ENCODE measurements around the gene MEF2B. TPM values are rescaled to one million over a fixed set of nuclear protein-coding genes. Genes with fewer than 3 reads are reported as not detected.

The MEF2B gene
- total RNA-seq, 4 donors from 2014 or later: 5.0 to 7.4 TPM; not detected in 2

GRCh38 chr19:19145281-19145680 is 24.8 kb downstream of the MEF2B start:
- Histone ChIP-seq H3K9me3 (no peaks in the 10 kb centered on the region), H3K27ac (no peak overlapping the region), H3K36me3 (peaks cover 0 to 13% (median 0%) of the 10 kb centered on the region in 3 donors), H3K27me3 (no peaks in the 10 kb centered on the region), H3K4me3 (no peak overlapping the region), H3K4me1 (peaks cover 0 to 8% (median 0%) of the 10 kb centered on the region in 4 donors)
- no peak for TF ChIP-seq POLR2A (IDR thresholded peaks at IDR 0.05)
- TF ChIP-seq, protein P1, sequence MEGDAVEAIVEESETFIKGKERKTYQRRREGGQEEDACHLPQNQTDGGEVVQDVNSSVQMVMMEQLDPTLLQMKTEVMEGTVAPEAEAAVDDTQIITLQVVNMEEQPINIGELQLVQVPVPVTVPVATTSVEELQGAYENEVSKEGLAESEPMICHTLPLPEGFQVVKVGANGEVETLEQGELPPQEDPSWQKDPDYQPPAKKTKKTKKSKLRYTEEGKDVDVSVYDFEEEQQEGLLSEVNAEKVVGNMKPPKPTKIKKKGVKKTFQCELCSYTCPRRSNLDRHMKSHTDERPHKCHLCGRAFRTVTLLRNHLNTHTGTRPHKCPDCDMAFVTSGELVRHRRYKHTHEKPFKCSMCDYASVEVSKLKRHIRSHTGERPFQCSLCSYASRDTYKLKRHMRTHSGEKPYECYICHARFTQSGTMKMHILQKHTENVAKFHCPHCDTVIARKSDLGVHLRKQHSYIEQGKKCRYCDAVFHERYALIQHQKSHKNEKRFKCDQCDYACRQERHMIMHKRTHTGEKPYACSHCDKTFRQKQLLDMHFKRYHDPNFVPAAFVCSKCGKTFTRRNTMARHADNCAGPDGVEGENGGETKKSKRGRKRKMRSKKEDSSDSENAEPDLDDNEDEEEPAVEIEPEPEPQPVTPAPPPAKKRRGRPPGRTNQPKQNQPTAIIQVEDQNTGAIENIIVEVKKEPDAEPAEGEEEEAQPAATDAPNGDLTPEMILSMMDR (IDR thresholded peaks at IDR 0.05): no peak
- no peak for DNase-seq

DNA sequence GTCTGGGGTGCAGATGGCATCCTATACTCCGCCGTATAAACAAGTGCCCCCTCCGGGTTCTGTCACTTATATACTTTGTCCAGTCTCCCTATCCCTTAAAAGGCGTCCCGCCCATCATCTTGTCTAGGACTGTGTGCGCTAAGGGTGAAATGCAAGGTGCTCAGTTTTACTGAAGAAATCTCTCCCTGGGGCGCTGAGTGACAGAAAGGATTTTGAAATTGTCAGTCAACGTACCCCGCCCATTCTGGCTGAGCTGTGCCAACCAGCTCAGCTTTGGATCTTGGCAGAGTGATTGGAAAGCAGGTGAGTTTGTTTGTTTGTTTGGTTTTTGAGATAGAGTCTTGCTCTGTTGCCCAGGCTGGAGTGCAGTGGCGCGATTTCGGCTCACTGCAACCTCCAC is 27.7 kb downstream of the MEF2B start:
- TF ChIP-seq, protein P1 (IDR thresholded peaks at IDR 0.05): no peak
- no peak for TF ChIP-seq POLR2A (IDR thresholded peaks at IDR 0.05)
- Histone ChIP-seq H3K36me3 (no peaks in the 10 kb centered on the region), H3K27me3 (no peaks in the 10 kb centered on the region), H3K4me3 (no peak overlapping the region), H3K4me1 (peaks cover 0 to 13% (median 3%) of the 10 kb centered on the region in 4 donors), H3K27ac (no peak overlapping the region), H3K9me3 (no peaks in the 10 kb centered on the region)
- DNase-seq: no peak

GRCh38 chr19:19140476-19140875 is 29.6 kb downstream of the MEF2B start:
- no peaks in the 10 kb centered on the region for H3K36me3 ChIP-seq
- DNase-seq: no peak
- H3K27ac ChIP-seq: no peak overlapping the region
- no peaks in the 10 kb centered on the region for H3K9me3 ChIP-seq
- H3K27me3 ChIP-seq: no peaks in the 10 kb centered on the region
- H3K4me3 ChIP-seq: no peak overlapping the region
- TF ChIP-seq, protein P1 (IDR thresholded peaks at IDR 0.05): no peak
- no peak for TF ChIP-seq POLR2A (IDR thresholded peaks at IDR 0.05)
- H3K4me1 ChIP-seq: peaks cover 0 to 11% (median 2%) of the 10 kb centered on the region in 4 donors

DNA sequence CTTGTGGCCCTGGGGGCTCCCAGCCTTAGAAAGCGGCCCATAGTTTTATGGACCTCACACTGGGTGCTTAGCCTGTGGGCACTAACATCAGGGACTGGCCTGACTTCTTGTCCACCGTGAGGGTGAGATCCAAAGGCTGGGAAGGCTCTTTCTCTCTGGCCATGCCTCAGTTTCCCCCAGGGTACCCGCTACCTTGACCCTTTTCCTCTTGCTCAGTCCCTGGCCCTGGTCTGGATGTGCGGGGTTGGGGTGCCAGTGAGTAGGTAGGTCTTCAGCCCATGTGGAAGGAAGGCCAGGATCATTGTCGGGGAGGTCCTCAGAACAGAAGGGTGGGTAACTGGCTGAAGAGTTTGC is 30.2 kb downstream of the MEF2B start:
- no peaks in the 10 kb centered on the region for H3K9me3 ChIP-seq
- TF ChIP-seq, protein P1 (IDR thresholded peaks at IDR 0.05): no peak
- TF ChIP-seq POLR2A (IDR thresholded peaks at IDR 0.05): no peak
- no peak overlapping the region for H3K4me3 ChIP-seq
- peaks cover 0 to 11% (median 2%) of the 10 kb centered on the region in 4 donors for H3K4me1 ChIP-seq
- DNase-seq: no peak
- no peak overlapping the region for H3K27ac ChIP-seq
- no peaks in the 10 kb centered on the region for H3K27me3 ChIP-seq
- no peaks in the 10 kb centered on the region for H3K36me3 ChIP-seq

GRCh38 chr19:19138109-19138981 is 31.7 kb downstream of the MEF2B start, which contains the start of gene TMEM161A:
Gene TMEM161A, minus strand, starts transcription at chr19:19138478. Its CDS starts 50 bp downstream, at chr19:19138428.
- Histone ChIP-seq H3K36me3 (no peaks in the 10 kb centered on the region), H3K4me3 (peak within 1 kb of the TSS; percentile 59 to 76 (median 68)), H3K4me1 (peaks cover 0 to 11% (median 2%) of the 10 kb centered on the region in 4 donors), H3K27ac (peak within 1 kb of the TSS in 3 of 4 donors; percentile 70 to 79 (median 70)), H3K9me3 (no peaks in the 10 kb centered on the region), H3K27me3 (no peaks in the 10 kb centered on the region)
- TF ChIP-seq, protein P1 (IDR thresholded peaks at IDR 0.05): no peak
- peak in 1 of 2 donors; percentile 52 for TF ChIP-seq POLR2A (IDR thresholded peaks at IDR 0.05)
- peak; percentile 95 to 99 (median 97) for DNase-seq

All from Peyer's patch (tissue), 4 donors.